Tongue (tissue), 2 donors: ENCODE data around the gene SH3RF3. TPM values are rescaled to one million over a fixed set of nuclear protein-coding genes. Genes with fewer than 3 reads are reported as not detected.
"Not testable (repeated sequence)": the region's sequence is repeated elsewhere in the genome, so short reads cannot be mapped to it uniquely, and the experiment has no call there.

Experiments used
- DNase-seq: peaks from one replicate; pipeline ENCODE4 v3.0.0-alpha.2; 2015
- total RNA-seq: library from RNA; depleted of rRNA; stranded (reverse); fragments of >200 nt; gene quantifications from one replicate; pipeline ENCODE4 v1.2.3, GENCODE V29; 2014

Gene SH3RF3
- total RNA-seq, 1 donor from 2014 or later: 10.1 TPM

DNA sequence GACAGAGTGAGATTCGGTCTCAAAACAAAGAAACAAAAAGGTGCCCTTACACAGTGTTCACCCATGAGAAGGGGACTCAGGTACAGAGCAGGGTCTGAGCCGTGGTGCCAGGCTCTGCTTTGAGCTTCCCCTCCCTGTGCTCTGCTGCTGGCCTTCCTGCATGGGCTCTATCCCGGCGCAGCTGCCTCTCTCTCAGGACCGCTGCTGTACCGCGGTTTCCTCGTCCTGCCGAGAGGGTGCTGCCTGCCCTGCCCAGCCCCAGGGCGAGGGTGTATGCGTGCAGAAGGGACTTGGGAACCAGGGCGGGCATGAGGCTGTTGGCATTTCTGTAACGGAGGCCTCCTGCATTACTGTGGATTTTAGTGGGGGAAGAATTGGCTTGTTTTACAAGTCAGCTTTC, 30.1 kb downstream of the SH3RF3 start:
- no peak for DNase-seq

GRCh38 chr2:109160714-109161440, 31.9 kb downstream of the SH3RF3 start:
- no peak for DNase-seq

DNA sequence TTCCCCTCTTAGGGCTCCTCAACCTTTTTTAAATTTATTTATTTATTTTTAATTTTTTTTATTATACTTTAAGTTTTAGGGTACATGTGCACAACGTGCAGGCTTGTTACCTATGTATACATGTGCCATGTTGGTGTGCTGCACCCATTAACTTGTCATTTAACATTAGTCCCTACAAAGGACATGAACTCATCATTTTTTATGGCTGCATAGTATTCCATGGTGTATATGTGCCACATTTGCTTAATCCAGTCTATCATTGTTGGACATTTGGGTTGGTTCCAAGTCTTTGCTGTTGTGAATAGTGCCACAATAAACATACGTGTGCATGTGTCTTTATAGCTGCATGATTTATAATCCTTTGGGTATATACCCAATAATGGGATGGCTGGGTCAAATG, 33.4 kb downstream of the SH3RF3 start:
- DNase-seq: not testable (repeated sequence)

DNA sequence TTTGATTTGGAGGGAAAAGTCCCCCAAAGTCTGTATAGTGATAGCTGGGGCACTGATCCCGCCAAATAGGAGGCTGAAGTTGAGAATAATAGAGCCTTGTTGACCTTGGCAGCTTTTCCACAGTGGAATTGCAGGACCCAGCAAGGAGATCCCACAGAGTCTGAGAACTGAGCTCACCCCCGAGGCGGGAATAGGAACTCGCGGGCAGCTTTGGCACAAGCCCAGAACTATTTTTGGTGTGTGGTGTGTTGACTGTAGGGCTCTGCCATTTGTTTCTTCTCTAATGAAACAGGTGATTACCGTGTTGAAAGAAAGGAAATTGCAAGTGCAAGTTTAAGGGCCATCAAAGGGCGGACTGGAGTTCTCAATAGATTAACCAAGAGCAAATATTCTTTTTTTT, 34.0 kb downstream of the SH3RF3 start:
- peak; percentile 85 for DNase-seq

DNA sequence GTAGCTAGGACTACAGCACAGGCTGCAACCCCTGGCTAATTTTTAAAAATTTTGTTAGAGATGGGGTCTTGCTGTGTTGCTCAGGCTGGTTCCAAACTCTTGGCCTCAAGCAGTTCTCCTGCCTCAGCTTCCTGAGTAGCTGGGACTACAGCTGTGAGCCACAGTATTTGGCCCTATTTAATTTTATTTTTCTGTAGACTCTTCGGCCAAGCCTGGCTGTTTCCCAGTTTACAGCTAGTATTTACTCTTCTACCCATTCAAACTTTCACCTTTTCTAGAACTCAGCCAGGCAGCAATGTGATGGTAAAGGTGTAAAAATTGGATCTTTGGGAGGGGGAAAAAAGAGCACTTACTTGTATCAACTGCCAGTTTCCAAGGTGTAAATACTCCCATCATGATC, 35.3 kb downstream of the SH3RF3 start:
- DNase-seq: no peak

- no peak for DNase-seq
Measured at GRCh38 chr2:109164739-109165221, 35.8 kb downstream of the SH3RF3 start.

DNA sequence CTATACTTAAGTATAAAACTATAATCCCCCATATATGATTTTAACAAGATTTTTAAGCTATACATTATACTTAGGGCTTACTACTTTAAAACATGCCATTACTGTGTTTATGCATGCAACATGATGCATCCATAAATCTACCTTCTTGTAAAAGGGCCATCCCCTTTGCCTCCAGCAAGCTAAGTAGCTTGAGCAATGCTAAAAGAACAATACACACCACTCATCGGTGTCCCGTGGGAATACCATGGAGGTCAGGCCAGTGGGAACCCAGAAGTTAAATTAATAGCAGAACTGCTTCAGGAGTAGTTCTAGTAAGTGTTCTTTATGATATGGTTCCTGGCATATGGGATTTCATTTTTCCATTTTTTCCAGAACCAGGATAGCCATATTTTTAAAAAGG, 37.8 kb downstream of the SH3RF3 start:
- DNase-seq: no peak

- DNase-seq: no peak
Measured at GRCh38 chr2:109168086-109168485, 39.1 kb downstream of the SH3RF3 start.

GRCh38 chr2:109168716-109169115, 39.7 kb downstream of the SH3RF3 start:
- no peak for DNase-seq

GRCh38 chr2:109170645-109171044, 41.6 kb downstream of the SH3RF3 start:
- no peak for DNase-seq

DNA sequence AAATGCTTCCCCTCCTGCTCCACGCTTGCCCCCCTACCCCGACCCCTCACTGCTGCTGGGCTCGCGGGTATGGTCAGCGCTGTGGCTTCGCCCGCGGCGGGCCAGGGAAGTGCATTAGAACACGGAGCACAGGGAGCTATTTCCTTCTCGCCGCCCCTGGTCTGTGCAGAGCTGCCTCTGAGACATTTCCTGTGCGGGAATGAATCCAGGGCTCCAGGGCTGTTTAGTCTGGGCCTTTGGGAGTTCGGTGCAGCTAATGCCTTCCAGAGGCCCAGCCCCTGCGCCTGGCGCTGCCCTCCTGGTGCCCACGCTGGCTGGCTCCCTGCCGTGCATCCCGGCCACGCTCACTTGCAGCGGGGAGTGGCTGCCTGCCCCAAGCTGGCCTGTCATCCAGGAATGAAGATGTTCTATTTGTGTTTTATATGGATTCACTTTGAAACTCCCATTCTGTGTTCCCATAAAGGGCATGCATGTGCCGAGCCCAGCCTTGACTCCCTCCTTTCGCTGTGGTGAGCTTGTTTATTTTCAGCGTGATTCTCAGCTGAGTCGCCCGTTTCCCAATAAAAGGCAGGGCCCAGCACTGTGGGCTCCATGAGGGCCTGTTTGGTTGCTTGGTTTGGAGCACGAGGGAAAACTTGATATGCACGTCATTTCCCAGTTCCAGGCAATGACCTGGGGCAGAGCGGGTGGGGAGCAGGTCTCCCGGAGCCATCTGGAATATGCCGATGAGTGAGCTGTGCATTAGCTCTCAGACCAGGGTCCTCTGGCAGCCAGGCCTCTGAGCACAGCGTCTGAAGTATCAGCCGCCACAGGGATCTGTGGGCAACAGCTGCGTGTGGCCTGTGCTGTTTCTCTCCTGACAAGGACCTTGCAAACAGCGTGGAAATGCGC, 42.7 kb downstream of the SH3RF3 start:
- DNase-seq: peak; percentile 65

GRCh38 chr2:109172556-109173105, 43.6 kb downstream of the SH3RF3 start:
- DNase-seq: no peak

DNA sequence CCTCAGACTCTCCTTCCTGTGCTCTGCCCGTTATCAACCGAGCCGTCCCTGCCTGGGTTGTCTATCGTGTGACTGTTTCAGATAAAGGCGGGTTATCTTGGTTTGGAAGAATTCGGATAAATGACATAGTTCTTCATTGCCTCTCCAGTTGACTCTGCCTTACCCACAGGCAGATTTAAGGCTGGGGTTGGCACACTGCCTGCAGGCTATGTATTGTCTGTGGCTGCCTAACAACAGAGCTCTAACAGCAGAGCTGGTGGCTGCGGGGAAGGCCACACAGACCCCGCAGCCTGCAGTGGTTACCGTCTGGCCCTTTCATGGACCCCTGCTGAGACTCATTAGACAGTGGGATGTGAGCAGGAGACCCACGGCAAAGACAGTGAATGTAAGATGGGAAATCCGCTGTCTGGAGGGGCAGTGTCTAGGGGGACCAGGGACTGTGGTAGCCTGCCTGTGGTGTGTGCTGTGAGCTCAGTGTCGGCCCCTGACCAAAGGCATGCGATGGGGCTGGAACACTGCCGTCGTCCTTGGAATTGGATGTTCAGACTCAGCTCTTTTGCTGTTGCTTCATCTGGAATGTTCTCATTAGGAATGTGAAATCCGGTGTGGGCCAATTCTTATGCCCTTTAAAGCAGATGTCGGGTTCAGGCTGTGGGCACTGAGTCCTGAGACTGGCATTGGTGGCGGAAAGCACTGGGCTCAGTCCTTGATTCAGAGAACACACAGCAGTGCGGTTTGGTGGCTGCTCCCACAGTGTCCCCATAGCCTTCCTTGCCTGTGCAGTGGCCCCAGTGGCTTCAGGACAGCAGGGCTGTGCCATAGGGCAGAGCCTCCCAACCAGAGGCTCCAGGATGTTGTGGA, 44.5 kb downstream of the SH3RF3 start:
- peak; percentile 82 for DNase-seq

- DNase-seq: no peak
Measured at GRCh38 chr2:109174214-109174613, 45.2 kb downstream of the SH3RF3 start.

- no peak for DNase-seq
Measured at GRCh38 chr2:109174626-109175349, 45.8 kb downstream of the SH3RF3 start.

DNA sequence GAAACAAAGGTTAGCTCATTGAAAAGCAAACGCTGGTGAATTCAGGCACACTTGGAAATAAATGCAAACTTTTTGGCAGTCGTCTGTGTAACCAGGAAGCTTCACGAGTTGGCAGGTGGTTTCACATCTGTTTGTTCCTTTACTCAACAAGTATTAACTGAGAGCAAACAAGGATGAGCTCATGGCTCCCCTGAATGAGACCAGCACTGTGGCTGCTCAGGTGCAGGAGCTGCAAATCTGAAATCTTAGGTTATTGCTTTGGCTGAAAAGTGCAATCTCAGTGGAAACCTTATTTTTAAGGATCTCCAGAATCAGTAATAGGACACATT, 46.3 kb downstream of the SH3RF3 start:
- DNase-seq: no peak

DNA sequence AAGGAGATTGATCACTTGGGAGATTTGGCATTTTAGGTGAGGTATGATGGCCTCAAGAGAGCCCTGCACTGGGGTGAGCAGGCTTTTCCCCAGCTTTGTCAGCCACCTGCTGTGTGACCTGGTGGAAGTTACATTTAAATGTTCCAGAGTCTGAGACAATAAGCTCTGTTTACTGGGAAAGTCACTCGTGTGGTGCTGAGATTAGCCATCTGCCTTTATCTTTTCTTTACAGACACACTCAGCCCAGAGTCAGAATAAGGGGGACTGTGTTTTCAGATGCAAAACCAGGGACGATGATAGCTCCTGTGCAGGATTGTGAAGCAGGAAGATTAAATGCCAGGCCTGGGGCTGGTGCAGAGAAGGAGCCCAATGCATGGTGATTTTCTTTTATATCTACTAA, 47.9 kb downstream of the SH3RF3 start:
- no peak for DNase-seq

DNA sequence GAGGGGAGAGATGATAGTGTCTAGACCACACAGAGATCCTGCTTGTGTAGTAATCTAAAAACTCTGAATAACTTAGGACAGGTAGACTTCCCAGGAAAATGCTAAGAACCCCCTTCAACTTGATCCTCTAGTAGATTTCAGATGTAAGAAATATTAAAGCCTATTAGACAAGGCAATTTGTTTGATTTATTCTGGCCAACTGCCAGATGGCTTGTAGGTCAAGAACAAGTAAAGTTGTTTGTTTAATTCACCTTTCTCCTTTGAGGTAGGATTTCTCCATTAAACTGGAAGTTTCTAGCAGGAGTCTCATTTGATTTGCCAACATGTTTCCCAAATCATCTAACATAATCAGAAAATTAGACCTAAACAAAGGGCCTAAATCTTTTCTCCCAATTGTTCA, 48.6 kb downstream of the SH3RF3 start:
- DNase-seq: no peak

DNA sequence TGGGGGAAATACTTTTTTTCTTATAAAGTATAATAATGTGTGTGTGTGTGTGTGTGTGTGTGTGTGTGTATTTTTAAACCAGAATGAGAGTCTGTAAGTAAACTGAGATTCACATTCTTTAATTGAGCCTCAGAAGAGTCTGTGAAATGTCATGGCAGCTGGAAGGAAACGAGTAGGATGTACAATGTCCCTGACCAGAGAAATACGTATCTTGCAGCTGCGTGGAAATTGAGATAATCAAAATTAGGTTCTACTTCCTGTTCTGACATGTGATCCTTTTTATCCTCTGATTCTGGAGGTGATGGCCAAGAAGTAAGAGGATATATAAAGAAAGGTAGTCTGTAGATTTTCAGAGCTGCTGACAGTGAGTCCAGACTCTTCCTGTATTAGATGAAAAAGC, 50.0 kb downstream of the SH3RF3 start:
- peak; percentile 54 for DNase-seq

GRCh38 chr2:109180786-109181185, 51.8 kb downstream of the SH3RF3 start:
- no peak for DNase-seq

GRCh38 chr2:109182426-109182825, 53.4 kb downstream of the SH3RF3 start:
- DNase-seq: no peak

DNA sequence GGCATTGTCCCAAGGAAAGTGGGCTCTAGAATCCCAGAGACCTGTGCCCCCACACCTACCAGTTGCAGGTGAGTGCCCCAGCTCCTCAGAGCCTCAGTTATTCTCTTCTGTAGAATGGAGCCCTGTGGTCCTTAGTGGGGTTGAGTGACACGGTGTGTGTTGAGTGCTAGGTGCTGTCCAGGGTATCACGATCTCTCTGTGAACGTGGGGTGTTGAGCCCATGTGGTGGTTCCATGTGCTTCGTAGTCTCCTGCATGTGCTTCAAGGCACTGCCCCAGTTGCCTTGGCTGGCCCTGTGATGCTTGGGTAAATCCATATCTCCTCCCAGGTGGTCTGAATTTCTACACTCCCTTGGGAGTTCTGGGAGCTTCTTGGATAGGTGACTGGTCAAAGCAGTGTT, 54.9 kb downstream of the SH3RF3 start:
- DNase-seq: no peak
